Astrocyte (in vitro differentiated cells and primary cell): ENCODE results near the gene ZNF77.

Experiments used
- CTCF ChIP-seq: IDR thresholded peaks from 2 replicates; pipeline ENCODE4 v1.5.1; 2011; ENCODE audit warnings: low read depth, mild to moderate bottlenecking, inconsistent platforms, low read length, moderate library complexity; ENCODE audit not compliant: insufficient read depth
- EZH2 ChIP-seq: IDR thresholded peaks from 2 replicates; pipeline ENCODE4 v1.6.1; 2012; ENCODE audit warnings: mild to moderate bottlenecking, low read length, inconsistent platforms; ENCODE audit not compliant: insufficient read depth

DNA sequence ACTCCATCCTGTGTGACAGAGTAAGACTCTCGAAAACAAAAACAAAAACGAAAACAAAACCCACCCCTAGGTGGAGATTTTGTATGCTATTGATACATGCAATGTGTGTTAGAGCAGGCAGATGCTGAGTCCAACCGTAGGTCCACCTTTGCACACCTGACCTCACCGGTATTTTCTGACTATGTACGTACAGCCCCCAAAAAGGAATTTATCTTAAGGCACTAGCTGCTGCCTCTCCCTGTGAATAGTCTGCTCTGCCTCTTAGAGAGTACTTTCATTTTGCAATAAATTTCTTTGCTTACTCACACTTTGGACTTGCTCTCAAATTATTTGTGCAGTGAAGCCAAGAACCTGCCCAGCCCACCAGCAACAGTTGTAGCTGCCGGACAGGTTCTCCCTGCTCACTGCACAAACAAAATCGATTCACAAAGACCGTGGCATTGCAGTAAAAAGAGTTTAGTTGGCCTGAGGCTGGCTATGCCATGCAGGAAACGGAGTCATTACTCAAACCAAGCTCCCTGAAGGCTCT lies 8.2 kb upstream of the ZNF77 start:
- TF ChIP-seq CTCF: no peak
- no peak for TF ChIP-seq EZH2
